Measurements from ENCODE around the gene CEP250.
"Not testable (repeated sequence)": the region's sequence is repeated elsewhere in the genome, so short reads cannot be mapped to it uniquely, and the experiment has no call there.

Gene CEP250

DNA sequence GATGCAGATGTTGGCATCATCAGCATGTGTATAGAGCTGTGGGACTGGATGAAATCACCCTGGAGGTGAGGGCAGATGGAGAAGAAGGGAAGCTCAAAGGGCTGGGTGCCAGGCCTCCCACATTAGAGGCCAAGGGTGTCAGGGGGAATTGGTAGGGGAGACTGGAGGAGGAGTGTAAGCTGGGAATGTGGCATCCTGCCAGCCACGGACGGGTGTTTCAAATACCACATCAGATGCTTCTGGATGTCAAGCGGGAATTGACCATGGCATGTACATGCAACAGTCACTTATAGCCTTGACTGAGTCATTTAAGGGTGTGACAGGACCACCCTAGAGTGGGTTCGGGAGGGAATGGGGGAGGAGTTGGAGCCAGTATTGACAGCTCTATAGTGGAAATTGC lies 96.1 kb downstream of the CEP250 start:
- no peak for TF ChIP-seq CTCF (IDR thresholded peaks at IDR 0.05; ENCODE audit: insufficient read depth, low read length, poor library complexity, severe bottlenecking)
- H3K27ac ChIP-seq (ENCODE audit: low read depth, low read length): no peak overlapping the region
- H3K4me2 ChIP-seq (ENCODE audit: low read depth, low read length, poor library complexity, severe bottlenecking): no peak overlapping the region
- no peaks in the 10 kb centered on the region for H3F3A ChIP-seq (ENCODE audit: insufficient read depth)
- H3K9me3 ChIP-seq (ENCODE audit: insufficient read depth, low read length): no peaks in the 10 kb centered on the region
- no peak overlapping the region for H3K9ac ChIP-seq (ENCODE audit: low read length)
- no peaks in the 10 kb centered on the region for H4K20me1 ChIP-seq (ENCODE audit: low read depth, low read length)
- no peaks in the 10 kb centered on the region for H3K27me3 ChIP-seq (ENCODE audit: low read length)
- H2AFZ ChIP-seq (ENCODE audit: low read depth, low read length, severe bottlenecking): no peak overlapping the region
- H3K9me2 ChIP-seq (replicated peaks; ENCODE audit: insufficient read depth, low read length): no peaks in the 10 kb centered on the region
- H3K4me3 ChIP-seq (ENCODE audit: insufficient read depth, low read length, poor library complexity, severe bottlenecking): no peak overlapping the region
- H3K36me3 ChIP-seq (ENCODE audit: low read length): peaks cover 5% of the 10 kb centered on the region; the same call in 1 of the 2 replicates
- no peaks in the 10 kb centered on the region for H3K79me2 ChIP-seq (ENCODE audit: insufficient read depth, low read length)

DNA sequence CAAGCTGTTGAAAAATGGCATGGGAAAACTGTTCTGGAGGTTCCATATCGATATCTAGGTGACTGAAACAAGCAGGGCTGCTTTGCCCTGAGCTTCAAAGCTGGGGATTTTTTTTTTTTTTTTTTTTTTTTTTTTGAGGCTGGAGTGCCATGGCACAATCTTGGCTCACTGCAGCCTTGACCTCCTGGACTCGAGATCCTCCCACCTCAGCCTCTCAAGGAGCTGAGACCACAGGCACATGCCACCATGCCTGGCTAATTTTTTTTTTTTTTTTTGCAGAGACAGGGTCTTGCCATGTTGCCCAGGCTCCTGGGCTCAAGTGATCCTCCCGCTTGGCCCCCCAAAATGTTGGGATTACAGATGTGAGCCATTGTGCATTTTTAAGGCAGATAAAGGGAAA lies 97.5 kb downstream of the CEP250 start:
- no peaks in the 10 kb centered on the region for H3K9me2 ChIP-seq (replicated peaks; ENCODE audit: insufficient read depth, low read length)
- no peaks in the 10 kb centered on the region for H3K79me2 ChIP-seq (ENCODE audit: insufficient read depth, low read length)
- H3K4me2 ChIP-seq (ENCODE audit: low read depth, low read length, poor library complexity, severe bottlenecking): no peak overlapping the region
- H3K9me3 ChIP-seq (ENCODE audit: insufficient read depth, low read length): no peaks in the 10 kb centered on the region
- H3K27ac ChIP-seq (ENCODE audit: low read depth, low read length): no peak overlapping the region
- no peaks in the 10 kb centered on the region for H3F3A ChIP-seq (ENCODE audit: insufficient read depth)
- no peak for TF ChIP-seq CTCF (IDR thresholded peaks at IDR 0.05; ENCODE audit: insufficient read depth, low read length, poor library complexity, severe bottlenecking)
- no peak for TF ChIP-seq EZH2phosphoT487 (conservative IDR thresholded peaks at IDR 0.05; ENCODE audit: low read length)
- no peaks in the 10 kb centered on the region for H4K20me1 ChIP-seq (ENCODE audit: low read depth, low read length)
- no peaks in the 10 kb centered on the region for H3K27me3 ChIP-seq (ENCODE audit: low read length)
- H3K9ac ChIP-seq (ENCODE audit: low read length): no peak overlapping the region
- peaks cover 5% of the 10 kb centered on the region; the same call in 1 of the 2 replicates for H3K36me3 ChIP-seq (ENCODE audit: low read length)
- no peak overlapping the region for H3K4me3 ChIP-seq (ENCODE audit: insufficient read depth, low read length, poor library complexity, severe bottlenecking)
- H2AFZ ChIP-seq (ENCODE audit: low read depth, low read length, severe bottlenecking): no peak overlapping the region

DNA sequence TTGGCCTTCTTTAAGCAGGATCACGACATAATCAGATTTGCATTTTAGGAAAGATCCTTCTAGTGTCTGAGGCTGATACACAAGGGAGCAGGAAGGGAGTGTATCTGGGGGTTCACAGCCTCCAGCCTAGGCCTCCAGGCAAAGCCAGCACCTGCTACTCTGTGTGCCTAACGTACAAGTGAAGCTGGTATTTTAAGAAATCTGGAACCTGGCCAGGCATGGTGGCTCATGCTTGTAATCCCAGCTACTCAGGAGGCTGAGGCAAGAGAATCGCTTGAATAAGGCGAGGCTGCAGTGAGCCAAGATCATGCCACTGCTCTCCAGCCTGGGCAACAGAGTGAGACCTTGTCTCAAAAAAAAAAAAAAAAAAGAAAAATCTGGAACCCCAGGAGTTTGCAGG lies 100.1 kb downstream of the CEP250 start:
- not testable (repeated sequence) for H3K36me3 ChIP-seq (ENCODE audit: low read length); H3F3A ChIP-seq (ENCODE audit: insufficient read depth); H3K9me3 ChIP-seq (ENCODE audit: insufficient read depth, low read length); H4K20me1 ChIP-seq (ENCODE audit: low read depth, low read length); H3K4me3 ChIP-seq (ENCODE audit: insufficient read depth, low read length, poor library complexity, severe bottlenecking); H3K9me2 ChIP-seq (replicated peaks; ENCODE audit: insufficient read depth, low read length); H3K27ac ChIP-seq (ENCODE audit: low read depth, low read length); H3K4me2 ChIP-seq (ENCODE audit: low read depth, low read length, poor library complexity, severe bottlenecking); H2AFZ ChIP-seq (ENCODE audit: low read depth, low read length, severe bottlenecking); H3K79me2 ChIP-seq (ENCODE audit: insufficient read depth, low read length); H3K9ac ChIP-seq (ENCODE audit: low read length); H3K27me3 ChIP-seq (ENCODE audit: low read length)

DNA sequence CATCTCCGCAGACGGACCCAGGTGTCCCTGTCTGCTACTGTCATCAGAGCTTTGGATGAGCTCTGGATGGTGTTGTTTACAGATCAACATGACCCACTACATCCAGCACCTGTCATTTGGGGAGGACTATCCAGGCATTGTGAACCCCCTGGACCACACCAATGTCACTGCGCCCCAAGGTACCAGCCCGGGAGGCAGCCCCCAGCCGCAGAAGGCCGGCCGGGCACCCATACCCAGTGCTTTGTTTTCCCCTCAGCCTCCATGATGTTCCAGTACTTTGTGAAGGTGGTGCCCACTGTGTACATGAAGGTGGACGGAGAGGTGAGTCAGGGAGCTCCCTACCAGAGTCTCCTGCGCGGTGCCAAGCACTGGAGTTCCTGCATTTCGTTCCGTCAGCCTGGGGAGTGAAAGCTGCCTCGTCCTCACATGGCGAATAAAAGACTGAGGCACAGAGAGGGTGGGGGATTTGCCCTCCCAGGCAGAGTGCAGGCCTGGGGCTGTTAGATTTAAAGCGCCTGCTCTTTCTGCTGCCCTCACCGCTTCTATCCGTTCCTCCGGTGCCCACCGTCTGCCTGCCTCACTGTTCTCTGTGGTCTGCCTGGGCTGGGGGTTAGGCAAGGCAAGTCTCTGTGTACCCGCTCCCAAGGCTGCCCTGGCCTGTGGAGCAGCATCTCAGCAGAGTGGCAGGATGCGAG lies 100.7 kb downstream of the CEP250 start:
- no peak overlapping the region for H3K27ac ChIP-seq (ENCODE audit: low read depth, low read length)
- no peaks in the 10 kb centered on the region for H3K9me2 ChIP-seq (replicated peaks; ENCODE audit: insufficient read depth, low read length)
- no peaks in the 10 kb centered on the region for H3K79me2 ChIP-seq (ENCODE audit: insufficient read depth, low read length)
- H3K4me3 ChIP-seq (ENCODE audit: insufficient read depth, low read length, poor library complexity, severe bottlenecking): no peak overlapping the region
- H3K9me3 ChIP-seq (ENCODE audit: insufficient read depth, low read length): no peaks in the 10 kb centered on the region
- H4K20me1 ChIP-seq (ENCODE audit: low read depth, low read length): no peaks in the 10 kb centered on the region
- no peaks in the 10 kb centered on the region for H3K27me3 ChIP-seq (ENCODE audit: low read length)
- no peak overlapping the region for H3K9ac ChIP-seq (ENCODE audit: low read length)
- no peaks in the 10 kb centered on the region for H3K36me3 ChIP-seq (ENCODE audit: low read length)
- H2AFZ ChIP-seq (ENCODE audit: low read depth, low read length, severe bottlenecking): no peak overlapping the region
- H3F3A ChIP-seq (ENCODE audit: insufficient read depth): no peaks in the 10 kb centered on the region
- no peak overlapping the region for H3K4me2 ChIP-seq (ENCODE audit: low read depth, low read length, poor library complexity, severe bottlenecking)
- TF ChIP-seq CTCF (IDR thresholded peaks at IDR 0.05; ENCODE audit: insufficient read depth, low read length, poor library complexity, severe bottlenecking): no peak
